NCI-H146 treated with DMSO at 0.1 percent for 48 hours (cell line): Measurements from ENCODE around the gene IL1R1.
"Not testable (repeated sequence)": the region's sequence is repeated elsewhere in the genome, so short reads cannot be mapped to it uniquely, and the experiment has no call there.

ENCODE experiments used
- DNase-seq: peaks from one replicate; lab custom pipeline; 2025; ENCODE audit not compliant: unreplicated experiment; lab: John Stamatoyannopoulos, UW

The IL1R1 gene

GRCh38 chr2:102110596-102111334 lies 31.8 kb upstream of the IL1R1 start:
- no peak for DNase-seq

DNA sequence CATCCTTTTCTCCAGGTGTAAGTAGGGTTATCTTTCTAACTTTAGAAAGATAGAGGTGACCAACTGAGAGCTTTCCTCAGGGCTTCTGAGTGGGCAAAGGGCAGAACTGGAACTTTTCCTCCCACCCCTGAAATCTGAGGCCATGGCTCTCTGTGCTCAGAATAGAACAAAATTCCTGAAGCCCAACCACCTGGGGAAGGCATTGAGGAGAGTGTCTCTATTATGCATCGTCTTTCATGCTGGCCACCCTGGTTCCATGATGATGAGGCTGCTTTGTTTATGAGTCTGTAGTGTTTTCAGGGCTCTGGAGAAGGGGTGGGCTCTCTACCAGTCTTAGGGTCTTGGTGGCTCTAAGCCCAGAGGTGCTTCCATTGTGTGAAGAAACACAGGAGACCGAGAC lies 30.7 kb upstream of the IL1R1 start:
- no peak for DNase-seq

- DNase-seq = no peak
Observed at GRCh38 chr2:102112271-102112670, 30.3 kb upstream of the IL1R1 start.

GRCh38 chr2:102112692-102113665 lies 29.6 kb upstream of the IL1R1 start:
- DNase-seq = no peak

GRCh38 chr2:102114290-102114721 lies 28.2 kb upstream of the IL1R1 start:
- no peak for DNase-seq

- DNase-seq = no peak
Observed at GRCh38 chr2:102114851-102115497, 27.6 kb upstream of the IL1R1 start.

DNA sequence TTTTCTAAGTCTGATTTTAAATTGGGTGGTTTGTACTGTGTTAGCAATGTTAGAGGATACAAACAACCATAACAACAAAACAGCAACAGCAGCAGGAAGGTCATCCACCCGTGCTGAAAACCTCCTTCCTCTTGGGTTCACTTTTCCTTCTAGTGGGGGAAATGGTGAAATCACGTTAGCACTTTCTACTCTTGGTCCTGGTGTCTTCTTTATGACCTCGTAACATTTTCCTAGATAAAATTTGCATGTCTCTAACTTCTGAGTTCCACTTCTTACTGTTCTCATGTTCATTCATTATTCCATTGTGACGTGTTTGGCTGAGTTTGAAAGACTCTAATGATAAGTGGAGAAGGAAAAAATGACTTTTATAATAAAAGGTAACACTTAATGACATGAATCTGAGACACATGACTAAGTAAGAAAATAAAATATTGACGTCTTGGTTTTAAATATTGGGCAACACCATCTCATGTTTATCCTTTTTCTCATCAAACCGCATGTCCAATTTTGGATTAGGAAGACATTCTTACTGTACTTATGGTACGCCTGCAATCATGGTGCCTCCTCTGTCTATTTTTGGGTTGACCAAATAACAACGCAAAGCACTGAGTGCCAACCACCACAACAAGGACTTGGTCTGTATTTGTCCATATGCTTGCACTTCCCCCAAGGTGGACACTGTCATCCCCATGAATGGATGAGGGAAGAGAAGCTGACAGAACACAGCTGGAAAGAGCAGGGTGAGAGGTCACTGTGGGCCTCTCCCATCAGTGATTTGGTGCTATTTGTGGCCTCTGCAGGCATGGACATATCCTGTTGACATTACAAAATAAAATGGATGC lies 25.7 kb upstream of the IL1R1 start:
- DNase-seq = no peak

GRCh38 chr2:102117472-102117858 lies 25.1 kb upstream of the IL1R1 start:
- no peak for DNase-seq

- no peak for DNase-seq
Observed at GRCh38 chr2:102119255-102119654, 23.3 kb upstream of the IL1R1 start.

GRCh38 chr2:102120261-102120660 lies 22.3 kb upstream of the IL1R1 start:
- no peak for DNase-seq

GRCh38 chr2:102120701-102121159 lies 21.8 kb upstream of the IL1R1 start:
- no peak for DNase-seq

DNA sequence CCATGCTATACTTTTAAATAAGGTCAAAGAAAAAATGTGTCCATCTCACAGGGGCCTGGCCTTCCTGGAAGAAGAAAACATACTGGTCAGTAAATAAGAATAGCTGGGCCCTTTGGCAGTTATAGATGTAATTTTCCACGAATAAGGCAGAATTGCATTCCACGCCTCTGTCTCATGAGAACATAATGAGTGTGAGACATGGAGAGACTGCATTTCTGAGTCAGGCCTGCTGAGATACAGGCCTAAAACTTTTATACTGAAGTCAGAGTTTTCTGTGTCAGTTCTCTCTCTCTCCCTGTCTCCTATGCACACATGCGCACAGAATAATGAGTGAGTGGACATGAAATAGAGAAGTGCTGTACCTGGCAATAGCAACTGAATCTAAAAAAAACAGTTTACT lies 20.4 kb upstream of the IL1R1 start:
- DNase-seq = no peak

DNA sequence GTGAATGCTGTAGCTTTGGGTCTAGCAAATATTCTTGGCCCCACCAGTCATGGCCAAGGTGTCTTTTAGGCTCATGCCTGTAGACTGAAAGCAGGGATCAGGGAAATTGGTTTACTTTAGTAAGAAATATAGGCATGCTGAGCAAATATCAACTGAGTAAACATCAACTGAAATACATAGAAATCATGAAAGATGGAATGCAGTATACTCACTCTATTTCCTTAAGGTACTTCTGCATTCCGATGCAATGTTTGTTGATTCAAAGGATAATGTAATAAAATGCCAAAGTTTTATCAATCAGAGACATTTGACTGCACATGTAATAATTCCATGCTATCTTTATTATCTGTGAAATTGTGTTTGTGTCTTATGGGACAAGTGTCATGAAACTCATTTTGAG lies 19.6 kb upstream of the IL1R1 start:
- no peak for DNase-seq

GRCh38 chr2:102124421-102124820 lies 18.1 kb upstream of the IL1R1 start:
- not testable (repeated sequence) for DNase-seq

GRCh38 chr2:102126169-102126568 lies 16.4 kb upstream of the IL1R1 start:
- DNase-seq = no peak

DNA sequence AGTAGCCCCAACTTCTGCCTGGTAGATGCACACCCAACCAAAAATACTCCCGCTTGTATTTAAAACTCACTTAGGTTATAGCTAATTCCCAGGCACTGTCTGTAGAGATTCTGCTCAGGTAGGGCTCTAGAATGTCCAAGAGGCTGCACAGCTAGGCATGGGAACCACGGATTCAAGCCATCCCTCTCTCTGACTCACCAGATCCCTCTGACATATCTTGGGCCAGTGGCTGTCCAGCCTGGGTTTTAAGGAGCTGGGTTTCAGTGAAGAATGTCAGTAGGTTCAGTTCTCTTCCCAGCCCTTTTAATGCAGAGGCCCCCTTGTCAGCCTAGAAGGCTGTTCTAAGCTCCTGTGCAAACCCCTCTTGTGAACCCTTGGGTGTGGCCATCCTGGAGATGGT lies 15.9 kb upstream of the IL1R1 start:
- no peak for DNase-seq

GRCh38 chr2:102129082-102129481 lies 13.5 kb upstream of the IL1R1 start:
- DNase-seq = no peak

DNA sequence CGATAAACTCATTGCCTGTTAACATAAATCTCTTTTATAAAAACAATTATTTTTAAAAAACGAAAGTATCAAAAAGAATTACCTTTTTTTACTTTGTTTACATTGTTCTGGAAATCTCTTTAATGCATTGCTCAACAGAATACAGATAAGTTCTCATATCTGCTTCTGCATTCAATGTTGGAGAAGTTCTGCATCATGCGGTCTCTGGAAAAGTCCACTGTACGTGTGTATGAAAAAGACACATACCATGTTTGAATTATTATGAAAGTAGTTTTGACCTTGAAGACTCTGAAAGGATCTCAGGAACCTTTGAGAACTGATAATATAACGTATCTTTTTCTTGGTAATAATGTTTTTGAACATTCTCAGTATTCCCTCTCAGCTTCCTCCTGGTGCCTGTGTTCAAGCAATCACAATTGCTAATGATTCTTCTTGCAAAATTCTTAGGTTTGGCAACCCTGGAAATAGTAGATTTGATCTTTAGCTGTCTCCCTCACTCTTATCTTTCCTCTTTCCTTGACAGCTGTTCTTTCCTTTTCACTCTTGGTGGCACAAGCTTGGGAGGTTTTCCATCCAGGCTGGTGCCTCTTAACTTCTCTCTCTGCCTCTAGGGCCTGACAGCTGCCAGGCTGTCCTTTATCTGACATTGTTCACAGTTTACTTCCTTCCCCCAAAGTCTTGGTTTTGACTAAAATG lies 12.4 kb upstream of the IL1R1 start:
- no peak for DNase-seq

DNA sequence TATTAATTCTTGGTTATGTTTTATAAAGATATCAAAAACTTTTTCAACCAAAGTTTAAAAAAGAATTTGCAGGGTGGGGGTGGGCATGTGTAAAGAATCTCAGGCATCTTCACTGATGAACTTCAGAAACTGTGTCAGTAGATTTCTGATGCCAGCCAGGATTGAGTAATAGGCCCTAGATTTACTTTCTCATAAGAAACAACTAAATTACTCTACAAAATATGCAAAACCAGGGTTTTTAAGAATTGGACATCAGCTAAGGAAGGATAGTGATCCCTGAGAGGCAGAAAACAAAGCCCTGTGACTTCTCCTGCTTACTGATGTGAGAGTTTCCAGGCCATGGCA lies 11.9 kb upstream of the IL1R1 start:
- DNase-seq = no peak

- DNase-seq = no peak
Observed at GRCh38 chr2:102131564-102131963, 11.0 kb upstream of the IL1R1 start.
